GM11168 (cell line): ENCODE results near the gene NHERF2.

Source experiments
- in situ Hi-C: fragments of 300-500 bp; cut with MboI; formaldehyde crosslinking; loops from one replicate; pipeline ENCODE4 v1.12.0; 2022; ENCODE audit warnings: low sequenced_read_pairs; ENCODE audit not compliant: unreplicated experiment

The NHERF2 gene

DNA sequence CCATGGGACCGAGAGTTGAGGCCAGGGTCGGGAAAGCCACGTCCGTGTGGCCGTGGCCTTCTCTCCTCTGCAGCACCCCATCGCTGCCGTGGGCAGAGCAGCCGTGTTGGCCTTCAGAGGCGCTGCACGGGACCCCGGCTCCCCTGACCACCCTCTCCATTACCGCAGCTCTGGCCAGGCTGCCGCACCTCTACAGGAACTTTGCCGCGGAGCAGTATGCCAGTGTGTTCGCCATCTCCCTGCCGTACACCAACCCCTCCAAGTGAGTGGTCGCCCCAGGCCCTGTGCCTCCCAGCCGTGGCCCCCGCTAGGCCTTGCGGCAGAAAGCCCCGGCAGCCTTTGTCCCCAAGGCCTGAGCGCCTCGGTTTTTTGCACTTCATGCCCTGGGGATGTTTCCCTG is 48.9 kb downstream of the NHERF2 start:
- in situ Hi-C loops = no loop called here

GRCh38 chr16:2076072-2076865 is 49.6 kb downstream of the NHERF2 start:
- in situ Hi-C loops = no loop called here

DNA sequence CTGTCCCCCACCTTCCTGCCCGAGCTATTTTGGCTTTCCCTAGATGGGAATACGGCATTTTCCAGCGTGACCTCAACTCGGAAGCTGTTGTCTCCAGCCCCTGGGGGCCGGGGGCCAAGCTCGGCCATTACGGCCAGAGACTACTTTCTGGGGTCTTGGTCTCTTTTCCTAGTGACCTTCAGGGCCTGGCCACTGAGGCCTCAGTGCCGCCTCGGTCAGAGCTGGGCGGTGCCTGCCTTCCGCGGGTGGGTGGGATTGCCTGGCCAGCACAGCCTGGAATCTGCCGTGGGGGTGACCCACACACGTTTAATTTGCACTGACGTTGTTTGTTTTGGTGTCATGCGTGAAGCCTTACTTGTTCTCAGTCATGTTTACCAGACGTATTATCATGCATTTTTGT is 50.3 kb downstream of the NHERF2 start:
- in situ Hi-C loops = no loop called here

DNA sequence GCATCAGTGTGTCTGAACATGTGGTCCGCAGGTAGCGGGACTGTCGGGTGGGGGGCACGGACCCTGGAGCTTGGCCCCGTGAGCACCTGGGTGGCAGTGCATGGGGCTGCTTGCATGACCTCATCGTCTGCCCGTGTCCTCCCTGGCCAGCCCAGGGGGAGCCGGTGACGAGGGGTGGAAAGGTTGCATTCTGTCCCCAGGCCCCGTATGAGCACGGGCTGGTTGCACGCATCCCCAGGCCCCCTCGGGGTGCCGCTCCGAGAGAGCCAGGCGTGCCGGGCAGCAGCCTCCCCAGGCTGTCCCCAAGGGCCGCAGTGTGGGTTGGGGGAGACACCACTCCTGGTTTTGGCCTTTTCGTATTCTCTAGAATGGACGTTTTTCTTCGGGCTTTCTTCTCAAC is 51.0 kb downstream of the NHERF2 start:
- in situ Hi-C loops = no loop called here

DNA sequence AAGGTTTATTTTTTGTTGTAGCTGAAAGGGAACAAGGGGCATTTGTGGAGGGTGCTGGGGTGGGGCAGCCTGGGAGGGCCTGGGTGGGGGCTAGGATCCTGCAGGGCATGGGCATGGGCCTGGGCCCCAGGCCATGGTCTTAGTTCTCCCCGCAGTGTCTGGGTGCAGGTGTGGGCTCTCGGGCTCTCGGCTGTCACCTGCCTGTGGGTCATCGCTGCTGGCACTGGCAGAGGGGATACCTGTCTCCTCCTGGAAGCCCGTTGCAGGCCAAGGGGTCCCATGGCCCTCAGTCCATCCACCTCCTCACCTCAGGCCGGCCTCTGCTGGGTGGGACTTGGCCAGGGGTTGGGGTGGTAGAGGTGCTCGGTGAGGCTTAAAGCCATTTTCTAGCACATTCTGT is 51.4 kb downstream of the NHERF2 start:
- in situ Hi-C loops = no loop called here

DNA sequence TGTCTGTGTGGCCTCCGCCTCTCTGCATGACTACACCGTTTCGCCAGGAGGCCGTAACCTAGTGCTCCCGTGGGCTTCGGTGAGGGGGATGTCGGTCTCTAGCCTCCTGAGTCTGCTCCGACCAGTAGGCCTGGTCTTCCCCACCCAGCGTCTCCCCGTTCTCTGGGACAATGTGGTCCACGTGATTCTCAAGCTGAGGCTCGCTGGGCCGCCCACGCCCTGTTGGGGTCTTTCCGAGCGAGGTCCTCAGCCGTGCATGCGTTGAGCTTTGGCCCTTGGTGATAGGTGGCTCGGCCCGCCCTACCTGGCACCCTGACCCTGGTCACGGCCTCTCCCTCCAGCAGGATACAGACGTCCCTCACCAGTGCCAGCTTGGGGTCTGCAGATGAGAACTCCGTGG is 52.0 kb downstream of the NHERF2 start:
- in situ Hi-C loops = no loop called here

- in situ Hi-C loops = no loop called here
These were observed 52.7 kb downstream of the NHERF2 start for GRCh38 chr16:2079311-2079800.

DNA sequence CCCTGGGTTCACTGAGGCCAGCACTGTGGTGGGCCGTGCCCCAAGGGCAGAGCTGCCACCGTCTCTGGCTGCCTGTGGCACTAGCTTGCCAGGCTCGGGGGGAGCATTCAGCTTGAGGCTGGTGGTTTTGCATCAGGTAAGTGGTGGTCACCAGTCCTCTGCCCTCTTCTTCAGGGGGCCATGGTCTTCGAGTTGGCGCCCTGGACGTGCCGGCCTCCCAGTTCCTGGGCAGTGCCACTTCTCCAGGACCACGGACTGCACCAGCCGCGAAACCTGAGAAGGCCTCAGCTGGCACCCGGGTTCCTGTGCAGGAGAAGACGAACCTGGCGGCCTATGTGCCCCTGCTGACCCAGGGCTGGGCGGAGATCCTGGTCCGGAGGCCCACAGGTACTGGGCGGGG is 53.3 kb downstream of the NHERF2 start:
- in situ Hi-C loops = no loop called here

GRCh38 chr16:2081201-2082084 is 54.7 kb downstream of the NHERF2 start:
- in situ Hi-C loops = no loop called here

DNA sequence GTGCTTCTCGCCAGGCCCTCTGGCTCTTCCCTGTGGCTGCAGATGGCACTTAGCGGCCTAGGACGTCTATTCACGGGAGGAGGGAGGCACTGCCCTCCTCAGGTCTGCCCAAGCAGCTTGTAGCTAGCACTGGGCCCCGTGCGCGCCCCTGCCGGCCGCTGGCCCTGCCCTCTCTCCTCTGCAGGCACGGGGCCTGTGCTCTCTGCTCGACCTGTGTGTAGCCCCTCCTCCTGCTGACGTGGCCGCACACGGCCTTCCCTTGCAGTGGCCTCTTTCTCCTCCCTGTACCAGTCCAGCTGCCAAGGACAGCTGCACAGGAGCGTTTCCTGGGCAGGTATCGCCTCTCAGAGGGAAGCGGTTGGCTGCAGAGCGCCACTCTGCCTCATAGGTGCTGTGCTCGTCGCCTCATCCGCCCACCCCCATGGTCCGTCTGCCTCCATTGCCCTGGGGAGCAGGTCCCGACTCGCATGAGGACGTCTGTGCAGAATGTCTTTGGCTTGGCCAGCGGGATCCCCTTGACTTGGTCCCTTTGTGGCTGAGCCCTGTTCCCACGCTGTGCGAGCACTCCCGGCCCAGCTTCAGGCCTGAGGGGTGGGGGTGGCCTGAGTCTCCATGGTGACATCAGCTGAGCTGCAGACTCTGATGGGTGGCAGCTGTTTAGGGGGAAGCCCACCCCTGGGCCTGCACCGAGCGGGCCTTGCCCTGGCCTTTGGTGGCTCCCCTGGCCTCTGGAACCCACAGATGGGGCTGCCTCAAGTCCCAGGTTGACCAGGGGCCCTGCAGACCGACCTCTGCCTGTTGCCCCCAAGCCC is 55.7 kb downstream of the NHERF2 start:
- in situ Hi-C loops = no loop called here

DNA sequence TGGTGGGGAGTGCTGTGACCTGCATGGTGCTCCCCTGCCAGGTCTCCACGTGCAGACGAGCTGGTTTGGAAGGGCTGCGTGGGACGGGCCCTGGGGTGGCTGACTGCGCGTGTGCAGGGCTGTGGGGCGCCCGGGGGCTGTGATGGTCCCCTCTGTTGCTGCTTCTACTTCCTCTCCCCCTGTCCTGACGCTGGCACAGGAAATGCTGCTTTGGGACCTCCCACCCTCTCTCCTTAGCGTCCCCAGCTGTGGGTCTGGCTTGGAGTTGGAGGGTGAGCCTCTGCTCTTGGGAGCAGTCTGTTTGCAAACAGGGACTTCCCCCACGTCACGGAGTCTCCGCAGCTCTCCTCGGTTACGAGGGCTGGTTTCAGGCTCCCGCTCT is 56.3 kb downstream of the NHERF2 start:
- in situ Hi-C loops = no loop called here

DNA sequence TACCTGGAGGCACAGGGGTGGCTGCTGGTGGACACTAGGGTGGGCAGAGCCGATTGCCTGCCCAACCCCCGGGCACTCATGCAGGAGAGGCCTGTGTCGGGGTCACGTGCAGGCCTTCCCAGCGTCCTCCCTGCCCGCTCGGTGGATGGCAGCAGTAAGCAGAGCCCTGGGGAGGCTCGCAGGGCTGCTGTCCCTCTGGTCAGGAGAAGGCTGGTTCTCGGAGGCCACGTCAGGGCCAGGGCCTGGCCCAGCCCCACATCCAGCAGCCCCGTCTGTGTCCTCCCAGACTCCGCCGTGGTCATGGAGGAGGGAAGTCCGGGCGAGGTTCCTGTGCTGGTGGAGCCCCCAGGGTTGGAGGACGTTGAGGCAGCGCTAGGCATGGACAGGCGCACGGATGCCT is 56.7 kb downstream of the NHERF2 start:
- in situ Hi-C loops = no loop called here

DNA sequence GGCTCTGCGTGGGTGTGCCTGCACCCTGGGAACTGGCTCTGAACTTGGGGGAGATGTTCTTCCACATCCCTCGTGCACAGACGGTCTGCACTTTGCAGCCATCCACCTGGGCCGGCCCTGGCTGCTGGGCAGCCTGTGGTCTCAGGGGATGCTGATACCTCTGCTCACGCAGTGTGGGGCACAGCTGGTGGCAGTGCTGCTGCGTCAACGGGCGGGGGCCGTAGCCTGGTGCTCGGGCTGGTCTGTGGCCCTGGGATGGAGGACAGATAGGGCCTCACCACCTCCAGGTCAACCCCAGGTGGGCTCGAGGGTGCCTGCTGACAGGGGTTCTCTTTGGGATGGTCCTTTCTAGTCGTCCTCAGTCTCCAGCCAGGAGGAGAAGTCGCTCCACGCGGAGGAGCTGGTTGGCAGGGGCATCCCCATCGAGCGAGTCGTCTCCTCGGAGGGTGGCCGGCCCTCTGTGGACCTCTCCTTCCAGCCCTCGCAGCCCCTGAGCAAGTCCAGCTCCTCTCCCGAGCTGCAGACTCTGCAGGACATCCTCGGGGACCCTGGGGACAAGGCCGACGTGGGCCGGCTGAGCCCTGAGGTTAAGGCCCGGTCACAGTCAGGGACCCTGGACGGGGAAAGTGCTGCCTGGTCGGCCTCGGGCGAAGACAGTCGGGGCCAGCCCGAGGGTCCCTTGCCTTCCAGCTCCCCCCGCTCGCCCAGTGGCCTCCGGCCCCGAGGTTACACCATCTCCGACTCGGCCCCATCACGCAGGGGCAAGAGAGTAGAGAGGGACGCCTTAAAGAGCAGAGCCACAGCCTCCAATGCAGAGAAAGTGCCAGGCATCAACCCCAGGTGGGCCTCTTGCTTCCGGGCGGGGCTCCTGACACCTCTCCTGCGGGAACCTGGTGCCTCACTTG is 57.4 kb downstream of the NHERF2 start:
- in situ Hi-C loops = no loop called here

DNA sequence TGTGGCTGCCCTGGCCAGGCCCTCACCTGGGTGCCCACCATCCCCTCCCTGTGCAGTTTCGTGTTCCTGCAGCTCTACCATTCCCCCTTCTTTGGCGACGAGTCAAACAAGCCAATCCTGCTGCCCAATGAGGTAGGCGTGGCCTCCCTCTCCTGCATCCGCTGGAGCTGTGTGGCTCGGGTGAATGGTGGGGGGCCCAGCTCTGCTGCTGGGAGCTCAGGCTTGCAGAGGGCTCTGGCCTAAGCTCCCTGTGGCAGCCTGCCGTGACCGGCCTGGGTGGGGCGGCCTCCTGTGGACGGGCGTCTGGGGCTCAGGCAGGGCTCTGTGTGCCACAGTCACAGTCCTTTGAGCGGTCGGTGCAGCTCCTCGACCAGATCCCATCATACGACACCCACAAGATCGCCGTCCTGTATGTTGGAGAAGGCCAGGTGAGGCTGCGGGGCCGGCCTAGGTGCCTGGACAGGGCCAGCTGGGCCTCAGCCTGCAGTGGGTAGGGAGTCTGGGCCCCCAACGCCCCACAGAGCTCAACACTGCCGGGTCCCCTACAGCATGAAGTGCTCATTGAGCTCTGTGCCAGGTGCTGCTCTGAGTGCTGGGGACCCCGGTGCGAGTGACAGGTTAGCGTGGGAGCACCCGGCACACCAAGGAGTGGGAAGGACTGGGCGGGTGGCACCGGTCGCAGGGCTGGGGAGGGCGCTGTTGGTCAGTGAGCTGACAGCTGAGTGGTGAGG is 58.4 kb downstream of the NHERF2 start:
- in situ Hi-C loops = no loop called here

- in situ Hi-C loops = no loop called here
These were observed 59.0 kb downstream of the NHERF2 start for GRCh38 chr16:2085669-2086068.

GRCh38 chr16:2086106-2086742 is 59.5 kb downstream of the NHERF2 start:
- in situ Hi-C loops = no loop called here

- in situ Hi-C loops = no loop called here
These were observed 60.4 kb downstream of the NHERF2 start for GRCh38 chr16:2086812-2087747.
